ENCODE measurements around the gene CAPS.
A peak's percentile ranks its signal among the peaks of the same experiment; 100 is the strongest.

The CAPS gene

GRCh38 chr19:5948752-5949564 is 34.9 kb downstream of the CAPS start:
- no peaks in the 10 kb centered on the region for H3K9me3 Mint-ChIP-seq
- H3K36me3 Mint-ChIP-seq (ENCODE audit: low read depth) = peaks cover 53% of the 10 kb centered on the region
- H3K27ac Mint-ChIP-seq = peak overlapping the region; percentile 93
- no peaks in the 10 kb centered on the region for H3K27me3 Mint-ChIP-seq
- H3K4me3 Mint-ChIP-seq = peak overlapping the region; percentile 57
- H3K4me1 Mint-ChIP-seq (ENCODE audit: low read depth) = peaks cover 89% of the 10 kb centered on the region

- peaks cover 53% of the 10 kb centered on the region for H3K36me3 Mint-ChIP-seq (ENCODE audit: low read depth)
- peak overlapping the region; percentile 57 for H3K4me3 Mint-ChIP-seq
- H3K4me1 Mint-ChIP-seq (ENCODE audit: low read depth) = peaks cover 90% of the 10 kb centered on the region
- H3K9me3 Mint-ChIP-seq = no peaks in the 10 kb centered on the region
- no peaks in the 10 kb centered on the region for H3K27me3 Mint-ChIP-seq
- peak overlapping the region; percentile 93 for H3K27ac Mint-ChIP-seq
These were observed 35.8 kb downstream of the CAPS start for GRCh38 chr19:5949792-5950305.

- Mint-ChIP-seq H3K4me1 (ENCODE audit: low read depth) (peaks cover 92% of the 10 kb centered on the region), H3K27me3 (no peaks in the 10 kb centered on the region), H3K27ac (peak overlapping the region; percentile 93), H3K4me3 (no peak overlapping the region), H3K36me3 (ENCODE audit: low read depth) (peaks cover 52% of the 10 kb centered on the region), H3K9me3 (no peaks in the 10 kb centered on the region)
These were observed 36.7 kb downstream of the CAPS start for GRCh38 chr19:5950741-5951140.

GRCh38 chr19:5951338-5951861 is 37.3 kb downstream of the CAPS start:
- Mint-ChIP-seq H3K27me3 (no peaks in the 10 kb centered on the region), H3K27ac (peak overlapping the region; percentile 93), H3K9me3 (no peaks in the 10 kb centered on the region), H3K36me3 (ENCODE audit: low read depth) (peaks cover 52% of the 10 kb centered on the region), H3K4me3 (no peak overlapping the region), H3K4me1 (ENCODE audit: low read depth) (peaks cover 95% of the 10 kb centered on the region)

- Mint-ChIP-seq H3K27ac (peak overlapping the region; percentile 88), H3K36me3 (ENCODE audit: low read depth) (peaks cover 53% of the 10 kb centered on the region), H3K9me3 (no peaks in the 10 kb centered on the region), H3K4me1 (ENCODE audit: low read depth) (peaks cover 97% of the 10 kb centered on the region), H3K27me3 (no peaks in the 10 kb centered on the region), H3K4me3 (peak overlapping the region; percentile 7)
These were observed 38.4 kb downstream of the CAPS start for GRCh38 chr19:5952193-5953029.

GRCh38 chr19:5953030-5953589 is 39.1 kb downstream of the CAPS start:
- Mint-ChIP-seq H3K4me1 (ENCODE audit: low read depth) (peaks cover 97% of the 10 kb centered on the region), H3K36me3 (ENCODE audit: low read depth) (peaks cover 47% of the 10 kb centered on the region), H3K27ac (peak overlapping the region; percentile 88), H3K27me3 (no peaks in the 10 kb centered on the region), H3K9me3 (no peaks in the 10 kb centered on the region), H3K4me3 (peak overlapping the region; percentile 54)

- H3K4me3 Mint-ChIP-seq = peak overlapping the region; percentile 54
- H3K9me3 Mint-ChIP-seq = no peaks in the 10 kb centered on the region
- no peaks in the 10 kb centered on the region for H3K27me3 Mint-ChIP-seq
- peaks cover 45% of the 10 kb centered on the region for H3K36me3 Mint-ChIP-seq (ENCODE audit: low read depth)
- H3K27ac Mint-ChIP-seq = peak overlapping the region; percentile 88
- peaks cover 96% of the 10 kb centered on the region for H3K4me1 Mint-ChIP-seq (ENCODE audit: low read depth)
These were observed 39.7 kb downstream of the CAPS start for GRCh38 chr19:5953680-5954213.

- H3K4me3 Mint-ChIP-seq = peak overlapping the region; percentile 54
- peaks cover 96% of the 10 kb centered on the region for H3K4me1 Mint-ChIP-seq (ENCODE audit: low read depth)
- no peaks in the 10 kb centered on the region for H3K9me3 Mint-ChIP-seq
- H3K27ac Mint-ChIP-seq = peak overlapping the region; percentile 88
- H3K27me3 Mint-ChIP-seq = no peaks in the 10 kb centered on the region
- peaks cover 39% of the 10 kb centered on the region for H3K36me3 Mint-ChIP-seq (ENCODE audit: low read depth)
These were observed 40.2 kb downstream of the CAPS start for GRCh38 chr19:5954293-5954692.

- Mint-ChIP-seq H3K27me3 (no peaks in the 10 kb centered on the region), H3K4me3 (no peak overlapping the region), H3K27ac (no peak overlapping the region), H3K9me3 (no peaks in the 10 kb centered on the region), H3K4me1 (ENCODE audit: low read depth) (peaks cover 96% of the 10 kb centered on the region), H3K36me3 (ENCODE audit: low read depth) (peaks cover 29% of the 10 kb centered on the region)
These were observed 41.5 kb downstream of the CAPS start for GRCh38 chr19:5955636-5955935.

GRCh38 chr19:5956323-5956722 is 42.3 kb downstream of the CAPS start:
- Mint-ChIP-seq H3K27ac (peak overlapping the region; percentile 39), H3K9me3 (no peaks in the 10 kb centered on the region), H3K4me1 (ENCODE audit: low read depth) (peaks cover 96% of the 10 kb centered on the region), H3K27me3 (no peaks in the 10 kb centered on the region), H3K4me3 (no peak overlapping the region), H3K36me3 (ENCODE audit: low read depth) (peaks cover 22% of the 10 kb centered on the region)

- H3K27ac Mint-ChIP-seq = no peak overlapping the region
- H3K9me3 Mint-ChIP-seq = no peaks in the 10 kb centered on the region
- no peaks in the 10 kb centered on the region for H3K27me3 Mint-ChIP-seq
- H3K36me3 Mint-ChIP-seq (ENCODE audit: low read depth) = peaks cover 17% of the 10 kb centered on the region
- no peak overlapping the region for H3K4me3 Mint-ChIP-seq
- H3K4me1 Mint-ChIP-seq (ENCODE audit: low read depth) = peaks cover 96% of the 10 kb centered on the region
These were observed 42.7 kb downstream of the CAPS start for GRCh38 chr19:5956728-5957127.

GRCh38 chr19:5957170-5957569 is 43.1 kb downstream of the CAPS start:
- Mint-ChIP-seq H3K36me3 (ENCODE audit: low read depth) (peaks cover 16% of the 10 kb centered on the region), H3K4me3 (no peak overlapping the region), H3K27me3 (no peaks in the 10 kb centered on the region), H3K9me3 (no peaks in the 10 kb centered on the region), H3K27ac (no peak overlapping the region), H3K4me1 (ENCODE audit: low read depth) (peaks cover 96% of the 10 kb centered on the region)

- H3K4me1 Mint-ChIP-seq (ENCODE audit: low read depth) = peaks cover 96% of the 10 kb centered on the region
- H3K27me3 Mint-ChIP-seq = no peaks in the 10 kb centered on the region
- no peaks in the 10 kb centered on the region for H3K9me3 Mint-ChIP-seq
- peaks cover 8% of the 10 kb centered on the region for H3K36me3 Mint-ChIP-seq (ENCODE audit: low read depth)
- H3K4me3 Mint-ChIP-seq = no peak overlapping the region
- H3K27ac Mint-ChIP-seq = peak overlapping the region; percentile 23
These were observed 44.2 kb downstream of the CAPS start for GRCh38 chr19:5958074-5958850.

- Mint-ChIP-seq H3K36me3 (ENCODE audit: low read depth) (peaks cover 11% of the 10 kb centered on the region), H3K27ac (peak overlapping the region; percentile 42), H3K4me1 (ENCODE audit: low read depth) (peaks cover 95% of the 10 kb centered on the region), H3K27me3 (no peaks in the 10 kb centered on the region), H3K9me3 (no peaks in the 10 kb centered on the region), H3K4me3 (no peak overlapping the region)
These were observed 44.7 kb downstream of the CAPS start for GRCh38 chr19:5958851-5959122.
